Adrenal gland (tissue), 5 donors: ENCODE data around the gene KATNA1.

Source experiments
- CTCF ChIP-seq, 6 experiments: fragments of 450-650 bp in 4 of 6; fragments of 200-600 bp in 2 of 6; sonication (generic) in 1 of 6; IDR thresholded peaks; 1 replicate in 5 of 6; 2 replicates in 1 of 6; pipeline versions ENCODE4 v1.5.1 to v1.8.0; 2016 to 2021; ENCODE audit warnings: antibody characterized with exemption in 6 of 6, mild to moderate bottlenecking in 2 of 6, moderate library complexity in 1 of 6
- POLR2A ChIP-seq, 2 donors: fragments of 450-650 bp; IDR thresholded peaks; one replicate each; pipeline ENCODE4 v1.6.1; 2017; ENCODE audit warnings: antibody characterized with exemption in 2 of 2, mild to moderate bottlenecking in 2 of 2, moderate library complexity in 1 of 2
- donor health status: DM: no; HTN: no; CAD: no.

GRCh38 chr6:149563928-149564325, 84.6 kb downstream of the KATNA1 start:
- TF ChIP-seq CTCF (IDR thresholded peaks at IDR 0.05) (no peak), POLR2A (IDR thresholded peaks at IDR 0.05) (no peak)
